Mammary epithelial cell (primary cell): ENCODE results near the gene TULP3.

Experiments used
- EZH2 ChIP-seq: IDR thresholded peaks from 2 replicates; pipeline ENCODE4 v1.6.1; 2012; ENCODE audit warnings: low read length, inconsistent platforms, borderline replicate concordance
- TF ChIP-seq, protein P1 (sequence below), 2 donors: IDR thresholded peaks in 1 of 2; conservative IDR thresholded peaks in 1 of 2; 2 replicates each; pipeline ENCODE4 v1.5.1; 2011 to 2012; ENCODE audit warnings: inconsistent platforms in 2 of 2, low read length in 2 of 2, mild to moderate bottlenecking in 2 of 2, control low read depth in 1 of 2, low read depth in 1 of 2; ENCODE audit not compliant: insufficient read depth in 1 of 2; ENCODE audit errors: extremely low read depth in 1 of 2

GRCh38 chr12:2925322-2925995 lies 34.8 kb downstream of the TULP3 start:
- TF ChIP-seq EZH2: no peak
- TF ChIP-seq, protein P1, sequence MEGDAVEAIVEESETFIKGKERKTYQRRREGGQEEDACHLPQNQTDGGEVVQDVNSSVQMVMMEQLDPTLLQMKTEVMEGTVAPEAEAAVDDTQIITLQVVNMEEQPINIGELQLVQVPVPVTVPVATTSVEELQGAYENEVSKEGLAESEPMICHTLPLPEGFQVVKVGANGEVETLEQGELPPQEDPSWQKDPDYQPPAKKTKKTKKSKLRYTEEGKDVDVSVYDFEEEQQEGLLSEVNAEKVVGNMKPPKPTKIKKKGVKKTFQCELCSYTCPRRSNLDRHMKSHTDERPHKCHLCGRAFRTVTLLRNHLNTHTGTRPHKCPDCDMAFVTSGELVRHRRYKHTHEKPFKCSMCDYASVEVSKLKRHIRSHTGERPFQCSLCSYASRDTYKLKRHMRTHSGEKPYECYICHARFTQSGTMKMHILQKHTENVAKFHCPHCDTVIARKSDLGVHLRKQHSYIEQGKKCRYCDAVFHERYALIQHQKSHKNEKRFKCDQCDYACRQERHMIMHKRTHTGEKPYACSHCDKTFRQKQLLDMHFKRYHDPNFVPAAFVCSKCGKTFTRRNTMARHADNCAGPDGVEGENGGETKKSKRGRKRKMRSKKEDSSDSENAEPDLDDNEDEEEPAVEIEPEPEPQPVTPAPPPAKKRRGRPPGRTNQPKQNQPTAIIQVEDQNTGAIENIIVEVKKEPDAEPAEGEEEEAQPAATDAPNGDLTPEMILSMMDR (conservative IDR thresholded peaks at IDR 0.05 in 1 of 2, IDR thresholded peaks at IDR 0.05 in 1 of 2; ENCODE audit: extremely low read depth in 1 of 2, insufficient read depth in 1 of 2, low read depth in 1 of 2, low read length in 2 of 2): no peak
